SK-N-SH (cell line): ENCODE results near the gene ESCO1. TPM values are rescaled to one million over a fixed set of nuclear protein-coding genes. Genes with fewer than 3 reads are reported as not detected.

ENCODE experiments used
- CTCF ChIA-PET: fragments of 300-600, 350-600 bp; formaldehyde crosslinking; extraction: SDS; loops from one replicate; lab custom pipeline; 2021; lab: Yijun Ruan, JAX
- POLR2A ChIA-PET: fragments of 350-600 bp; sonication (Branson Sonifier 250); formaldehyde crosslinking; extraction: SDS; loops from one replicate; lab custom pipeline; 2020; ENCODE audit warnings: antibody characterized with exemption, inconsistent platforms; lab: Yijun Ruan, JAX
- DNase-seq: peaks from one replicate; pipeline ENCODE4 v3.0.0; 2012
- H2AFZ ChIP-seq: fragments of 200-600 bp; sonication (generic); 2 replicates; pipeline ENCODE4 v1.8.1; 2016; ENCODE audit warnings: antibody characterized with exemption, mild to moderate bottlenecking, low read depth
- H3F3A ChIP-seq: fragments of 200-600 bp; sonication (generic); replicated peaks from 2 replicates; pipeline ENCODE3; 2016; ENCODE audit warnings: antibody characterized with exemption, mild to moderate bottlenecking; ENCODE audit not compliant: insufficient read depth
- H3K27ac ChIP-seq, 2 experiments: fragments of 200-500 bp in 1 of 2; fragments of 200-600 bp in 1 of 2; sonication (Bioruptor generic) in 1 of 2; sonication (generic), shearing (Covaris generic) in 1 of 2; 2 replicates each; pipeline versions ENCODE4 v1.5.1 to v1.6.1; 2014 to 2016; ENCODE audit warnings: low read depth in 2 of 2, inconsistent platforms in 1 of 2, low read length in 1 of 2, mild to moderate bottlenecking in 1 of 2, mixed read lengths in 1 of 2
- H3K27me3 ChIP-seq: fragments of 200-600 bp; sonication (generic), shearing (Covaris generic); 2 replicates; pipeline ENCODE4 v1.6.1; 2016; ENCODE audit warnings: mixed run types; ENCODE audit not compliant: insufficient read depth
- H3K36me3 ChIP-seq, 2 experiments: fragments of 200-500 bp in 1 of 2; fragments of 200-600 bp in 1 of 2; sonication (Bioruptor generic) in 1 of 2; sonication (generic) in 1 of 2; replicated peaks in 1 of 2; 2 replicates each; pipeline versions ENCODE3 to v1.5.1; 2014 to 2016; ENCODE audit warnings: low read length in 1 of 2, mild to moderate bottlenecking in 1 of 2; ENCODE audit not compliant: insufficient read depth in 2 of 2, control insufficient read depth in 1 of 2
- H3K4me1 ChIP-seq, 2 experiments: fragments of 200-500 bp in 1 of 2; fragments of 200-600 bp in 1 of 2; sonication (Bioruptor generic) in 1 of 2; sonication (generic), shearing (Covaris generic) in 1 of 2; 2 replicates each; pipeline versions ENCODE4 v1.5.1 to v1.6.1; 2014 to 2016; ENCODE audit warnings: low read depth in 1 of 2, low read length in 1 of 2, mixed run types in 1 of 2; ENCODE audit not compliant: insufficient read depth in 2 of 2, control insufficient read depth in 1 of 2
- H3K4me2 ChIP-seq: fragments of 200-600 bp; sonication (generic), shearing (Covaris generic); 2 replicates; pipeline ENCODE4 v1.6.1; 2017; ENCODE audit warnings: mixed run types
- H3K4me3 ChIP-seq, 2 experiments: fragments of 200-500 bp in 1 of 2; fragments of 200-600 bp in 1 of 2; sonication (Bioruptor generic) in 1 of 2; sonication (generic), shearing (Covaris generic) in 1 of 2; 2 replicates each; pipeline versions ENCODE4 v1.5.1 to v1.8.1; 2014 to 2016; ENCODE audit warnings: low read depth in 2 of 2, inconsistent platforms in 1 of 2, low read length in 1 of 2, mild to moderate bottlenecking in 1 of 2, mixed read lengths in 1 of 2, moderate library complexity in 1 of 2
- H3K79me2 ChIP-seq: fragments of 200-600 bp; sonication (generic); 2 replicates; pipeline ENCODE4 v1.8.1; 2017; ENCODE audit warnings: mild to moderate bottlenecking; ENCODE audit not compliant: insufficient read depth
- H3K9ac ChIP-seq: fragments of 200-600 bp; sonication (generic); 2 replicates; pipeline ENCODE4 v1.6.1; 2017; ENCODE audit warnings: mixed run types
- H3K9me2 ChIP-seq: fragments of 200-600 bp; sonication (generic); 2 replicates; pipeline ENCODE4 v1.6.1; 2017; ENCODE audit warnings: mixed run types
- H3K9me3 ChIP-seq: fragments of 200-600 bp; sonication (generic); 2 replicates; pipeline ENCODE4 v1.6.1; 2017; ENCODE audit warnings: mixed run types, mild to moderate bottlenecking, moderate library complexity
- H4K20me1 ChIP-seq: fragments of 200-600 bp; sonication (generic); 2 replicates; pipeline ENCODE4 v1.6.1; 2017; ENCODE audit warnings: mild to moderate bottlenecking, mixed run types; ENCODE audit not compliant: insufficient read depth
- EZH2phosphoT487 ChIP-seq: fragments of 200-600 bp; sonication (generic); IDR thresholded peaks from 2 replicates; pipeline ENCODE4 v1.6.1; 2017; ENCODE audit warnings: low read depth, mixed run types, mild to moderate bottlenecking, antibody characterized with exemption, moderate library complexity, borderline replicate concordance
- FOXM1 ChIP-seq: IDR thresholded peaks from 2 replicates; pipeline ENCODE4 v1.4.0; 2012; ENCODE audit warnings: low read depth, mild to moderate bottlenecking
- GABPA ChIP-seq: IDR thresholded peaks from 2 replicates; pipeline ENCODE4 v1.4.0; 2012; ENCODE audit warnings: low read depth, mild to moderate bottlenecking
- MXI1 ChIP-seq: IDR thresholded peaks from 2 replicates; pipeline ENCODE4 v1.6.1; 2012; ENCODE audit warnings: mild to moderate bottlenecking, low read depth, low read length, improper control_type of control experiment
- RAD21 ChIP-seq: IDR thresholded peaks from 2 replicates; pipeline ENCODE4 v1.6.1; 2012; ENCODE audit warnings: mild to moderate bottlenecking, low read length
- RCOR1 ChIP-seq: fragments of 150-350 bp; IDR thresholded peaks from 2 replicates; pipeline ENCODE4 v1.6.1; 2017; ENCODE audit warnings: antibody characterized with exemption, low read length
- RFX5 ChIP-seq: IDR thresholded peaks from 2 replicates; pipeline ENCODE4 v1.6.1; 2012; ENCODE audit warnings: mild to moderate bottlenecking, improper control_type of control experiment, low read length
- RXRA ChIP-seq: IDR thresholded peaks from 2 replicates; pipeline ENCODE4 v1.4.0; 2012; ENCODE audit warnings: low read depth, mild to moderate bottlenecking, borderline replicate concordance
- SIN3A ChIP-seq: IDR thresholded peaks from 2 replicates; pipeline ENCODE4 v1.6.1; 2012; ENCODE audit warnings: low read depth, mild to moderate bottlenecking, low read length, moderate library complexity, borderline replicate concordance
- SMC3 ChIP-seq: IDR thresholded peaks from 2 replicates; pipeline ENCODE4 v1.6.1; 2012; ENCODE audit warnings: low read depth, low read length, improper control_type of control experiment
- TAF1 ChIP-seq: IDR thresholded peaks from 2 replicates; pipeline ENCODE4 v1.6.1; 2012; ENCODE audit warnings: low read depth, mild to moderate bottlenecking, low read length, moderate library complexity, borderline replicate concordance
- TCF12 ChIP-seq: IDR thresholded peaks from 2 replicates; pipeline ENCODE4 v1.4.0; 2012
- WGBS: methylation state at CpG from one replicate; pipeline ENCODE4 v1.1.6; 2017; ENCODE audit warnings: low lambda C conversion rate; 5-methylcytosine and 5-hydroxymethylcytosine counted together
- polyA plus RNA-seq, 3 experiments: library from polyadenylated mRNA; depleted of rRNA; stranded (reverse); fragments of >200 nt; gene quantifications; 2 replicates each; pipeline ENCODE4 v1.2.3, GENCODE V29; 2012
- TF ChIP-seq, protein P1 (sequence below): fragments of 150-350 bp; IDR thresholded peaks from 2 replicates; pipeline ENCODE4 v1.6.1; 2016; ENCODE audit warnings: mild to moderate bottlenecking, low read depth, low read length
- TF ChIP-seq, protein P2 (sequence below): IDR thresholded peaks from 2 replicates; pipeline ENCODE4; 2012
- TF ChIP-seq, protein P3 (sequence below): IDR thresholded peaks from 2 replicates; pipeline ENCODE4 v1.4.0; 2012; ENCODE audit warnings: low read depth
- TF ChIP-seq, protein P4 (sequence below): IDR thresholded peaks from 2 replicates; pipeline ENCODE4 v1.4.0; 2012; ENCODE audit warnings: low read depth, borderline replicate concordance

Gene ESCO1
- polyA plus RNA-seq, 1 of the 3 experiments (the other 2 are of a cell fraction): 2.2 TPM

DNA sequence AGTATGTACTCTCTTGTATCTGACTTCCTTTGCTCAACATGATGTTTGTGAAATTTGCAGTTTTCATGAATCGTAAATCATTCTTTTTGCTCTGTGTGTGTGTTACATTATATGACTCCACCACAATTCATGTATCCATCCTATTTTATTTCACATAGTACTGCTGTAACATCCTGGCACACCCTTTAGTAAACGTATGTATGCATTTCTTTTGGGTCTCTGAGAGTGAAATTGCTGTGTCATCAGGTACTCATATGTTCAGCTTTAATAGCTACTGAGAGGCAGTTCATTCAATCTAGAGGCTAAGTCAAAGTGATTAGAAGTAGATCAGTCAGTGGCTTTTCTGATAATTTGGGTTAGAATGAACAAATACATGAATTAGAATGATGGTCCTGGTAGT is 118.8 kb downstream of the ESCO1 start:
- H3K4me2 ChIP-seq: no peak overlapping the region
- no peak overlapping the region for H2AFZ ChIP-seq
- WGBS: 79% methylated on average over 2 of the region's 2 CpGs
- H3K27ac ChIP-seq: no peak overlapping the region
- no peaks in the 10 kb centered on the region for H3K27me3 ChIP-seq
- H4K20me1 ChIP-seq: no peaks in the 10 kb centered on the region
- DNase-seq: no peak
- TF ChIP-seq MXI1: no peak
- no peak for TF ChIP-seq RAD21
- TF ChIP-seq EZH2phosphoT487: no peak
- TF ChIP-seq FOXM1: no peak
- TF ChIP-seq RCOR1: no peak
- TF ChIP-seq, protein P1, sequence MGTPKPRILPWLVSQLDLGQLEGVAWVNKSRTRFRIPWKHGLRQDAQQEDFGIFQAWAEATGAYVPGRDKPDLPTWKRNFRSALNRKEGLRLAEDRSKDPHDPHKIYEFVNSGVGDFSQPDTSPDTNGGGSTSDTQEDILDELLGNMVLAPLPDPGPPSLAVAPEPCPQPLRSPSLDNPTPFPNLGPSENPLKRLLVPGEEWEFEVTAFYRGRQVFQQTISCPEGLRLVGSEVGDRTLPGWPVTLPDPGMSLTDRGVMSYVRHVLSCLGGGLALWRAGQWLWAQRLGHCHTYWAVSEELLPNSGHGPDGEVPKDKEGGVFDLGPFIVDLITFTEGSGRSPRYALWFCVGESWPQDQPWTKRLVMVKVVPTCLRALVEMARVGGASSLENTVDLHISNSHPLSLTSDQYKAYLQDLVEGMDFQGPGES: no peak
- TF ChIP-seq RXRA: no peak
- no peak for TF ChIP-seq SMC3
- no peak for TF ChIP-seq TCF12
- TF ChIP-seq GABPA: no peak
- TF ChIP-seq, protein P2, sequence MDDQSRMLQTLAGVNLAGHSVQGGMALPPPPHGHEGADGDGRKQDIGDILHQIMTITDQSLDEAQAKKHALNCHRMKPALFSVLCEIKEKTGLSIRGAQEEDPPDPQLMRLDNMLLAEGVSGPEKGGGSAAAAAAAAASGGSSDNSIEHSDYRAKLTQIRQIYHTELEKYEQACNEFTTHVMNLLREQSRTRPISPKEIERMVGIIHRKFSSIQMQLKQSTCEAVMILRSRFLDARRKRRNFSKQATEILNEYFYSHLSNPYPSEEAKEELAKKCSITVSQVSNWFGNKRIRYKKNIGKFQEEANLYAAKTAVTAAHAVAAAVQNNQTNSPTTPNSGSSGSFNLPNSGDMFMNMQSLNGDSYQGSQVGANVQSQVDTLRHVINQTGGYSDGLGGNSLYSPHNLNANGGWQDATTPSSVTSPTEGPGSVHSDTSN: no peak
- H3K79me2 ChIP-seq: no peaks in the 10 kb centered on the region
- no peaks in the 10 kb centered on the region for H3K9me2 ChIP-seq
- no peak overlapping the region for H3K4me3 ChIP-seq
- H3K36me3 ChIP-seq: no peaks in the 10 kb centered on the region
- H3K9ac ChIP-seq: no peak overlapping the region
- CTCF ChIA-PET: no interaction called here
- peaks cover 0 to 9% of the 10 kb centered on the region in 2 experiments; a peak in 1 of 4 replicates for H3K4me1 ChIP-seq
- POLR2A ChIA-PET: no interaction called here
- no peaks in the 10 kb centered on the region for H3F3A ChIP-seq
- H3K9me3 ChIP-seq: no peaks in the 10 kb centered on the region

DNA sequence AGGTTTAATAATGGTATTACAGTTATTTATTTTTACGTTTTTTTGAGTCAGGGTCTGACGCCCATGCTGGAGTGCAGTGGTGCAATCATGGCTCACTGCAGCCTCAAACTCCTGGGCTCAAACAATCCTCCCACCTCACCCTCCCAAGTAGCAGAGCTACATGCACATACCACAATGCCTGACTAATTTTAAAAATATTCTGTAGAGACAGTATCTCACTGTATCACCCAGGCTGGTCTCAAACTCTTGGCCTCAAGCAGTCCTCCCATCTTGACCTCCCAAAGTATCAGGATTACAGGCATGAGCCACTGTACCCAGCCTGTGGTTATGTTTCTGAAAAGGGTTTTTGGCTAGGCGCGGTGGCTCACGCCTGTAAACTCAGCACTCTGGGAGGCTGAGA is 120.8 kb downstream of the ESCO1 start:
- Histone ChIP-seq H3K9me3 (no peaks in the 10 kb centered on the region), H3K36me3 (no peaks in the 10 kb centered on the region), H3K4me2 (no peak overlapping the region), H3K9me2 (no peaks in the 10 kb centered on the region), H2AFZ (no peak overlapping the region), H3K27me3 (no peaks in the 10 kb centered on the region), H3K27ac (no peak overlapping the region), H3K79me2 (no peaks in the 10 kb centered on the region), H3F3A (no peaks in the 10 kb centered on the region), H3K4me3 (no peak overlapping the region), H3K9ac (no peak overlapping the region), H3K4me1 (peaks cover 0 to 4% of the 10 kb centered on the region in 2 experiments; a peak in 1 of 4 replicates), H4K20me1 (no peaks in the 10 kb centered on the region)
- ChIA-PET POLR2A (no interaction called here), CTCF (interaction anchor here (0.7 kb wide), 1 partner anchor 514 kb away, joined by 3 read pairs; no protein-coding TSS in a partner anchor)
- no peak for DNase-seq
- 52% methylated on average over 5 of the region's 5 CpGs for WGBS
- TF ChIP-seq SIN3A (no peak), SMC3 (no peak), TAF1 (no peak), RFX5 (no peak)
- TF ChIP-seq, protein P3, sequence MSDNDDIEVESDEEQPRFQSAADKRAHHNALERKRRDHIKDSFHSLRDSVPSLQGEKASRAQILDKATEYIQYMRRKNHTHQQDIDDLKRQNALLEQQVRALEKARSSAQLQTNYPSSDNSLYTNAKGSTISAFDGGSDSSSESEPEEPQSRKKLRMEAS: no peak
- TF ChIP-seq, protein P4, sequence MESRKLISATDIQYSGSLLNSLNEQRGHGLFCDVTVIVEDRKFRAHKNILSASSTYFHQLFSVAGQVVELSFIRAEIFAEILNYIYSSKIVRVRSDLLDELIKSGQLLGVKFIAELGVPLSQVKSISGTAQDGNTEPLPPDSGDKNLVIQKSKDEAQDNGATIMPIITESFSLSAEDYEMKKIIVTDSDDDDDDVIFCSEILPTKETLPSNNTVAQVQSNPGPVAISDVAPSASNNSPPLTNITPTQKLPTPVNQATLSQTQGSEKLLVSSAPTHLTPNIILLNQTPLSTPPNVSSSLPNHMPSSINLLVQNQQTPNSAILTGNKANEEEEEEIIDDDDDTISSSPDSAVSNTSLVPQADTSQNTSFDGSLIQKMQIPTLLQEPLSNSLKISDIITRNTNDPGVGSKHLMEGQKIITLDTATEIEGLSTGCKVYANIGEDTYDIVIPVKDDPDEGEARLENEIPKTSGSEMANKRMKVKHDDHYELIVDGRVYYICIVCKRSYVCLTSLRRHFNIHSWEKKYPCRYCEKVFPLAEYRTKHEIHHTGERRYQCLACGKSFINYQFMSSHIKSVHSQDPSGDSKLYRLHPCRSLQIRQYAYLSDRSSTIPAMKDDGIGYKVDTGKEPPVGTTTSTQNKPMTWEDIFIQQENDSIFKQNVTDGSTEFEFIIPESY: no peak
